ENCODE results near the gene MAGEA12.
"Not testable (repeated sequence)": the region's sequence is repeated elsewhere in the genome, so short reads cannot be mapped to it uniquely, and the experiment has no call there.

The MAGEA12 gene

DNA sequence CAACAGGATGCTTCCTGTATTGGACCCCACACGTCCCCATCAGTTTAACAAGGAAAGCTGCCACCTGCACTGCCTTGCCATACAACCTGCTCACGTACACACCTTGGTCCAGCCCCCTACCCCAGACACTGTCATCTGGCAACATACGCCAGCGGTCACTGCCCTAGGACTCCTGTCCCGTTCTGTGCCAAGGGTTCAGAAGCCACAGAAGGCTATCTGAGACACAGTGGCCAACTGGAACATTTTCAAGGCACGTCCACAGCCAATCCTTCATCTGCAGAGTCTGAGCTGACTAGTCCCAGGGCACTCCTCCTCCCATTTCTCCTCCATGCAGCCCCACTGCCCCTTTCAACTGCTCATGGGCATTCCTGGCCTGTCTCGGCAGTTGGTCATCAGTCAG is 28.0 kb downstream of the MAGEA12 start:
- DNase-seq (ENCODE audit: low read depth in 2 of 2): not testable (repeated sequence)

DNA sequence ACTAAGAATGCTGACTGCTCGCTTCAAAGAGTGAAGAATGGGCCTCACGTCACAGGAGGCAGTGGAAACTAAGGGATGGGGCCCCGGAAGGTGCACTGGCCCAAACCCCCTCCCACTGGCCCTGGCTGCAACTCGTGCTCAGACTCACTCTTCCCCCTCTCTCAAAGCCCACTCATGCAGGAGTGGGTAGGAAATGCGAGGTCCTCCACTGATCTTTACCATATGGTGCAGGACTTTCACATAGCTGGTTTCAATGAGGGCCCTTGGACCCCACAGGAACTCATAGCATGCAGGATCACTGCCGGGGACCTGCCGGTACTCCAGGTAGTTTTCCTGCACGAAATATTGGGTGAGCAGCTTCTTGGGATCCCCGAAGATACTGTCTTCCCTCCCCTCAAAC is 33.0 kb downstream of the MAGEA12 start:
- not testable (repeated sequence) for DNase-seq (ENCODE audit: low read depth in 2 of 2)

DNA sequence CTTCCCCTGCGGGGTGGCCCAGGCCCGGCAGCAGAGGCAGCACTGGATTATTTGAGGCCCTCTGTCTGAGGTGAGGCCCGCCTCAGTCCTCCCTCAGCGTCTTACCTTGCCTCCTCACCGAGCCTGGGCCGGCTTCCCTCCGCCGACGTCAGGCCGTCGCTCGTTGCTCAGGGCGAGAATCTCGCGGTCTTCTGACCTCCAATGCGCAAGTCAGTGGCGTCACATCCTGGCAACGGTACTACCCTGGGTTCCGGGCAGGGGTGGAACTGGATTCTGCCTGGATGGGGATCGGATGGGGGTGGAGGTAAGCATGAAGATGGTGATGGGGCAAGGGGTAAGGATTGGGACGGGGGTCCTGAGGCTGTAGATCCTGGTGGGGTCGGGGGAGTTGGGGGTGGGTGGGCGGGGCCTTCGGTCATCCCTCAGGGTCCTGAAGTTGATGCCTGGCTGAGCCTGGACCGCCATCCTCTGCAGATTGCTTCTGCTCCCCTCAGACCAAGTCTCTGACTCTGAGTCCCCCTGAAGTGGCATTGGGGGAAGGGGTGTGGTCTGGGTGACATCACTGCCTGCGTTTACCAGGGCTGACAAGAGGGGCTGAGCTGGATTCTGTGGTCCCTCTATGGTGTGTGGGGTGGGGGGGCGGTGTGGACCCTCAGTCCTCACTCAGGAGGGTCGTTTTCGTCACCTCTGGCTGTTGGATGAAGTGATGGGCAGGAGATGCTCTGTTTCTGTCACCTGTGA is 36.2 kb downstream of the MAGEA12 start, which contains the start of gene MAGEA6:
Gene MAGEA6 (minus strand): TSS at position 141 of the 741 bp plus-strand sequence. CDS start 2,039 bp downstream, outside the sequence.
- DNase-seq (ENCODE audit: low read depth in 2 of 2): not testable (repeated sequence)

DNA sequence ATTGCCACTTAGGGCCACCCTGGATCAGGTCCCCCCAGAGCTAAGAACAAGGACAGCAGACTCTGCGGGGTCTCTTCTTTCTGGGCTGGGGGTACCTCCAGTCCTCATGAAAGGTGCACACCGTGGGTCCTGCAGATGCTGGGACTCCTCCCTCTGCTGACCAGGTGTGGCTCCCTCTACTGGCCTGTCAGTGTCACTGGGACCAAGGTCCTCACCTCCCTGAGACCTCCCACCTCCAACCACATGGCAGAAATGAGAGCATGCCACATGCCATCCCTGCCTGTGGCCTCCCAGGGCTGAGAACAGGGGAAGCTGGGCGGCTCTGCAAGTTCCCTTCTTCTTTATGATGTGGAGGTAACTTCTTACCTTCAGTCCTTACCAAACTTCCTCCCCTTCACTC is 53.5 kb downstream of the MAGEA12 start:
- not testable (repeated sequence) for DNase-seq (ENCODE audit: low read depth in 2 of 2)
